GM18520 (cell line): ENCODE measurements around the gene RGL2.
A peak's percentile ranks its signal among the peaks of the same experiment; 100 is the strongest.
"Not testable (repeated sequence)": the region's sequence is repeated elsewhere in the genome, so short reads cannot be mapped to it uniquely, and the experiment has no call there.

Experiments
- ATAC-seq: cut with Tn5 transposase; IDR thresholded peaks from one replicate; pipeline ENCODE4 v1.9.1; 2021; ENCODE audit not compliant: unreplicated experiment

Gene RGL2

DNA sequence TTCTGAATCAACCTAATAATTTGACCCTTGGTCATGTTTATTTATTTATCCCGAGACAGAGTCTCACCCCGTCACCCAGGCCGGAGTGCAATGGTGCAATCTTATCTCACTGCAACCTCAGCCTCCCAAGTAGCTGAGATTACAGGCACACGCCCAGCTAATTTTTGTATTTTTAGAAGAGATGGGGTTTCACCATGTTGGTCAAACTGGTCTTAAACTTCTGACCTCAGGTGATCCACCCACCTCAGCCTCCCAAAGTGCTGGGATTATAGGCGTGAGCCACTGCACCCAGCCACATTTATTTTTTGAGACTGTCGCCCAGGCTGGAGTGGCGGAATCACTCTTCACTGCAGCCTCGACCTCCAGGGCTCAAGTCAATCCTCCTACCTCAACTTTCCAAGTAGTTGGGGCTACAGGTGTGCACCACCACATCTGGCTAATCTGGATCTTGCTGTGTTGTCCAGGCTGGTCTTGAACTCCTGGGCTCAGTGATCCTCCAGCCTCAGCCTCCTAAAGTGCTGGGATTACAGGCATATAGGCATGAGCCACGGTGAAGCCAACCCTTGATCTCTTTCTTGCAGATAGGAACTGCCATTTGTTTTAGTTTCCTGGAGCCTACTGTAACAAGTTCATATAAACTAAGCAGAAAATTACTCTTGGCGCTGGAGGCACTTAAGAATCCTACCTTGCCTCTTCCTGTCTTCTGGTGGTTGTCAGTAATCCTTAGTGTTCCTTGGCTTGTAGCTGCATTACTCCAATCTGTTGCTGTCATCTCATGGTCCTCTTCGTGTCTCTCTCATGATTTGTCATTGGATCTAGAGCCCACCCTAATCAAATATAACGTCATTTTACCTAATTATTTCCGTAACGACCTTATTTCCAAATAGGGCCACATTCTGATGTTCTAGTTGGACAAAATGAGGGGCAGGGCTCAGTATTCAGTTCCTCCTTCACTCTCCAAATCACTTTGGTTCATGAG, 24.5 kb downstream of the RGL2 start:
- no peak for ATAC-seq

DNA sequence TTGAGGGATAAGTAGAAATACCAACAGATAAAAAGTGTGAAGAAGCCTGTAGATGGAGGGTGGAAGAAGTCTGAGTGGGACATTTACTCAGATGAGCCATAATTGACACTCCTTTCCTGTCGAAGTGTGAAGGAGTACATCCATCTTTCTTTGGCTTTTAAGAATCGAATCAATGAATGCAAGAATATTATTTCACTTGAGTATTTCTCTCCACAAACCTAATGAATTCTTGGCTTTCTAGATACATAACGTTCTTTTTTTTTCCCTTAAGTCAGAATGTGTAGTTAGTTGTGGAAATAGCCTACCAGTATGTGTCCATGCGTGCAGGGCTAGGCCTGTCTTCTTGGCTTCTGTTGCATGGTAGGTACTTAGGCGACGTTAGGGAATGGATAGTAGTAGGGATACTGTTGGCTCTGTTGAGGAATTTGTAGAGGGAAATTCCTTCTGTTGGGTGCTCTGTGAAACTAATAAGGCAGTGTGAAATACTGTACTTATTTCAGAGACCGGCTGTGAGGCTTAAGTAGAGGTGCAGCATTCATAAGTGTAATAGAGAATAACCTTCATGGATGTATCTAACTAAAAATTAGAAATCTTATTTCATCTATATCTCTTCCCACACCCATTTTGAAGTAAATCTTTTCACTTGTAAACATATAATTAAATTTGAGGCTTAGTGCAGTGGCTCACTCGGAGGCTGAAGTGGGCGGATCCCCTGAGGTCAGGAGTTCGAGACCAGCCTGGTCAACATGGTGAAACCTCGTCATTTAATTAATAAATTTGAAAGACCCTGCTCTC, 25.4 kb downstream of the RGL2 start:
- no peak for ATAC-seq

DNA sequence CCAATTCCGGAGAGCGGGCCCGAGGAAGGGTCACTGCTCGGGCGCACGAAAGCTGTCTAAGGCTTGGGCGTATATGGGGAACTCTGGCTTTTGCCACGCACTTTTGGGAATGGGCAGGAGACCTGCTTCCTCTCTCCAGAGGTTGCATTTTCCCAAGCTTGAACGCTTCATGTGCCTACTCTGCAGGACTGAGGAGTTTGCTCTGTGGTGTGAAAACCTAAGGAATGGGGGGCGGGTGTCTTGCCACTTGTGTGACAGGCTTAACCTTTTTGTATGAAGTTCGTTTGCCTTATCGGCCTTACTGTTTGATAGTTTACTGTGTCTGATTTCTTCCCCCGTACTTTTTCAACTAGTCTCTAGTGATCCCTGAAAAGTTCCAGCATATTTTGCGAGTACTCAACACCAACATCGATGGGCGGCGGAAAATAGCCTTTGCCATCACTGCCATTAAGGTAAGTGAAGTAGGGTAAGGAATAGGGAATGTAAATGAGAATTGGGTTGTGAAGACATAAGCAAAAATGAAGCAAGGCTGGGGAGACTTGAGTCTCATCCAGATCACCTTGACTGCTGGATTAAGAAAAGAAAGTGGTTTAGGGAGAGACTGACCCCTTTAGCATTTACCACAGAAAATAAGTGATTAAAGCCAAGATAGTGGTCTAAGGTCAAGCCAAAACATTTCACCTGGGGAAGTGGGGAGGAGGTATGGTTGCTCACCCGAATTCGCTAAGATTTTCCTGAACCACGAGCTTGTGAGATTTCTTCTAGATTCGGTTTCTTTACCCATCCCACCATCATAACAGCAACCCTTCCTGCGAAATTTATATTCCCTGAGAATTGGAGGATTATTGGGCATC, 26.2 kb downstream of the RGL2 start:
- no peak for ATAC-seq

DNA sequence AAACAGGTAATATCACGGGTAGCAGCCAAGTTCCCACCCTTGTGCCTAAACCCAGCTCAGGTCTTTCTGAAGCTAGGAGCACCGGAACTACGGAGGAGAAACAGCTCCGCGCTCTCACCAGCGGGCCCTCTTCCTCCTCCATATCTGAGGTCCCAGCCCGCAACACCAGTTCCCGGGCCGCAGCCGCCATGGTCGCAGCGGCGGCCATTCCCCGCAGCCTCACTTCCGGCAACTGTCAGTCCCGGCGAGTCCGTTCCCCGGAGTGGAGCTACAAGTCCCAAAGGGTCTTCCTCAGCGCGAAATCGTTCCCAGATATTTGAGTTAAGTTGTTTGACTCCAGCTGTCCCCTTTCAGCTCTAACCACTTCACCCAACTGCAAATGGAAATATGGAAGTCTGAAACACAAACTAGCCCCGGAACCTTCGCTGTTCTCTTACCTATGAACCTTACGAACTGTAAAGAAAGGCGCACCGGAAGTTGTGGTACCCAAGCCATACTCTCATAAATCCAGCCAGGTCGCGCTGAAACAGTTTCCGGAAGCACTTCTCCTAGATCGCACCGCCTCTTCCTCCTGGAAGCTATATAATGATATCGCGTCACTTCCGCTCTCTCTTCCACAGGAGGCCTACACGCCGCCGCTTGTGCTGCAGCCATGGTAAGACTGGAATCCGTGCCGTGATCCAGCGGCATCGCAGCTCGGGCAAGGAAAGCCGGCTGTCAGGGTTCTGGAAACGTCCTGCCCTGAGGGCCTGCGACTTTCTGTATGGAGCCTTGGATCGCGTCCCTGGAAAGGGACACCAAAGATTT, 27.1 kb downstream of the RGL2 start, which contains the start of the genes RPS18 and VPS52:
RPS18 (plus strand) TSS at position 608 of the 807 bp plus-strand sequence; CDS start at position 653, 45 bp downstream.
VPS52 (minus strand) TSS at position 409 of the 807 bp plus-strand sequence; CDS start at position 208, 201 bp downstream.
- peak; percentile 80 for ATAC-seq

DNA sequence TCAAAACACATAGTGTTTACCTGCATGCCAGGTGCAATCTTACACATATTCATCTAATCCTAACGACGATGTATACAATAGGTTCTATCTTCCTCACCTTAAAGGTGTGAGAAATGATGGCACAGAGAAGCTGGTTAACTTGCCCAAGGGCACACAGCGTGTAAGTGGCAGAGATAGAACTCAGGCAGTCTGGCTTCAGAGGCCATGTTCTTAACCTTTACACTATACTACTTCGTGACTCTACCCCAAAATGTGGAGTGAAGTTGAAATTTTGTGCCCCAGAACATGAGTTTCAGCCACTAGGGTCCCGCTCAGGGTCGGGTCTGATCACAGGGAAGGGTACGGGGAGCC, 27.6 kb downstream of the RGL2 start:
- ATAC-seq, result no peak

DNA sequence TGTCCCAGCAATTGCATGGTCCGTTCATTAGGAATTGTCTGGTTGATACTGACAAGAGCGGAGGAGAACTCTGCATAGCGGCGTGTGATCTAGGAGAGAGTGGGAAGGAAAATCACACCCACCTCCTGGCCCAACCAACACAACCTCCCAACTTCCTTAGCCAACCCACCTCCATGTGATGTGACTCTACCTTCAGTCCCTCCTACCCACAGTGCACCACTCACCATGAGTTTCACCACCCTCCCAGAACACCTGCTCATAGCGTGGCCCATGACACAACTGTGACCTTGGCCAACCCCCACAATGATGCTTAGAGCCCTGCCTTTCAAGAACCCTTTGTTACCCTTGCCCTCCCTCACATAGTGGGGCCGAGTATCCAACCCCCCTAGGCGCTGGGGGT, 34.7 kb downstream of the RGL2 start:
- ATAC-seq, result no peak

DNA sequence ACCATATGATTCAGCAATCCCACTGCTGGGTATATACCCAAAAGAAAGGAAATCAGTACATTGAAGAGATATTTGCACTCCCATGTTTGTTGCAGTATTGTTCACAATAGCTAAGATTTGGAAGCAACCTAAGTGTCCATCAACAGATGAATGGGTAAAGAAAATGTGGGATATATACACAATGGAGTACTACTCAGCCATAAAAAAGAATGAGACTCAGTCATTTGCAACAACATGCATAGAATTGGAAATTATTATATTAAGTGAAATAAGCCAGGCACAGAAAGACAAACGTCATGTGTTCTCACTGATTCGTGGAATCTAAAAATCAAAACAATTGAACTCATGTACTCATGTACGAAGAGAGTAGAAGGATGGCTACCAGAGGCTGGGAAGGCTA, 36.3 kb downstream of the RGL2 start:
- not testable (repeated sequence) for ATAC-seq

DNA sequence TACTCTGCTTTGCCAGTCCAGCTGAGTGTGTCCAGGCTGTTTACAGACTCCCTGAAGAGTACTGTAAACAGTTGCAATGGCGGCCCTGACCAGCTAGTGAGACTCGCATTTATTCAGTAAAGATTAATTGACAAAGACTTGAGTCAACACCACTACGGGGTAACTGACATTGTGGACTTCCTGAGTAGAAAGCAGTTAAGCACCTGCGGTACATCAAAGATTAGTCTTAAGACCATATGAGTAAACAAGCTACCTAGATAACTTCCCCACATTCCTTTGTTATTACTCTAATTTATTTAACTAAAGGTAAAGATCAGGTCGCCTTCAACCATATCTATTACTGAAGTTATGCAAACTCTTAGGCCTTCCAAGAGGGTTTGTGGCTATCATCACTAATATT, 39.7 kb downstream of the RGL2 start:
- no peak for ATAC-seq

DNA sequence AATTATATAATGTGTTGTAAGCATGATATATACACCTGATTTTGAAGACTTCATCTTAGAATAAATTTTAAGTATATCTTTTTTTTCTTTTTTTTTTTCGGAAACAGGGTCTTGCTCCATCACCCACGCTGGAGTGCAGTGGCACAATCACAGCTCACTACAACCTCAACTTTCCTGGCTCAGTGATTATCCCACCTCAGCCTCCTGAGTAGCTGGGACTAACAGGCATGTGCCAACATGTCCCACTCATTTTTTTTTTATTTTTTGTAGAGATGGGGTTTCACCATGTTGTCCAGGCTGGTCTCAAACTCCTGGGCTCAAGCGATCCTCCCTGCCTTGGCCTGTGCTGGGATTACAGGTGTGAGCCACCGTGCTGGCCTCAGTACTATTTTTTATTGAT, 44.2 kb downstream of the RGL2 start:
- ATAC-seq, result no peak

DNA sequence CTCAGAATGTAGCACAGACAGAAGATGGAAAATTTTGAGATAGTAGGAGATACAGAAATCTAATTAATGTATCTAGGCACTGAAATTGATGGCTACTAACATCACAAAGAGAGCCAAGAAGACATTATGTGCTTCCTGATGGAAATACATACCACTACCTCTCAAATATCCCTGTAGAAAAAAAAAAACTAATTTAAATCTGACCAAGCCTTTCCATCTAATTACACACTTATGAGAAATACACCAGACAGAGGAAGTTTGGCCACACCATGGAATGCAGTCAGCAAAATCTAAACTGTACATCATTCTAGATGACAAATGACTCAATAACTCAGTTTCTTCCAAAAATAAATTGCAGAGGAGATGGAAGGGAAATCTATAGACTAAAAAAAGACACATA, 46.0 kb downstream of the RGL2 start:
- ATAC-seq, result no peak

DNA sequence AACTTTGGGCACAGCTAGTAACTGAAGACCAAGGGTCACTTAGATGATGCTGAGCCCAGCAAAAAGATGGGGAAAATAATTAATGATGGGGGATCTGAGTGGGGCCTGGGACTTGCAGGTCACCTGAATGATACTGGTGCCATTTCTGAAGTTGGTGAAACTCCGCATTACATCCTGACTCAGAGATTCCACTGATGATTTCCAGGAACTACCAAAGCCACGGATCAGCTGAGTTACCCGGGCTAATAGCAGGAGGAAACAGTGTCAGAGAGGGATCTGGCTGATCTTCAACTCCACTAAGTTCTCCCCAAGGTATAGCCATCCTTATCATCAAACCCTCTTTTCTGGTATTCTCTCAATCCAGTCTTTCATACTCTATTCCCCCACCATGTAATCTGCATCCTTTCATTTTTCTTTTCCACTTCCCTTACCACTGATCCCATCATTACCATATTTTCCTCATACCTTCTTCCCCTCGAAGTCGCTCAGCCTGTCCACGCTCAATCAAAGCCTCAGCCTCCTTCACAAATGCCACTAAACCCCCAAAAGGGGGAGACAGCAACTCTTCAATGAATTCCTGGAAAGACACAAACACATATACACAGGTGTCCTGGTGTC, 47.2 kb downstream of the RGL2 start:
- ATAC-seq, result no peak

DNA sequence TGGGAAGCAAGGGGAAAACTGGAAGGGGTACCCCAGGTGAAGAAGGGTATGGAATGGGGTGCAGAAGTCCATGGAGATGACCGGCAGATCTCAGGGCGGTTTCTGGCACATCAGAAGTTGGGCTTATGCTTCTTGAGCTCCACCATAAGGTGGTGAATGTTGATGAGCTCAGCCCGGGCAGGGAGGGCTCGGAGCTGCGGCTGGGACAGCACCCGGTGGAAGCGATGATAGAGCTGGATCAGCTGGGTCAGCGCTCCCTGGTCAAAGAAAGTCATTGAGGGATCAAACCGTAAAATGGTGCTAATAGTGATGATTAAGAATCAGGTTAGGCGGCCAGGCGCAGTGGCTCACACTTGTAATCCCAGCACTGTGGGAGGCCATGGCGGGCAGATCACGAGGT, 48.0 kb downstream of the RGL2 start:
- ATAC-seq, result no peak

DNA sequence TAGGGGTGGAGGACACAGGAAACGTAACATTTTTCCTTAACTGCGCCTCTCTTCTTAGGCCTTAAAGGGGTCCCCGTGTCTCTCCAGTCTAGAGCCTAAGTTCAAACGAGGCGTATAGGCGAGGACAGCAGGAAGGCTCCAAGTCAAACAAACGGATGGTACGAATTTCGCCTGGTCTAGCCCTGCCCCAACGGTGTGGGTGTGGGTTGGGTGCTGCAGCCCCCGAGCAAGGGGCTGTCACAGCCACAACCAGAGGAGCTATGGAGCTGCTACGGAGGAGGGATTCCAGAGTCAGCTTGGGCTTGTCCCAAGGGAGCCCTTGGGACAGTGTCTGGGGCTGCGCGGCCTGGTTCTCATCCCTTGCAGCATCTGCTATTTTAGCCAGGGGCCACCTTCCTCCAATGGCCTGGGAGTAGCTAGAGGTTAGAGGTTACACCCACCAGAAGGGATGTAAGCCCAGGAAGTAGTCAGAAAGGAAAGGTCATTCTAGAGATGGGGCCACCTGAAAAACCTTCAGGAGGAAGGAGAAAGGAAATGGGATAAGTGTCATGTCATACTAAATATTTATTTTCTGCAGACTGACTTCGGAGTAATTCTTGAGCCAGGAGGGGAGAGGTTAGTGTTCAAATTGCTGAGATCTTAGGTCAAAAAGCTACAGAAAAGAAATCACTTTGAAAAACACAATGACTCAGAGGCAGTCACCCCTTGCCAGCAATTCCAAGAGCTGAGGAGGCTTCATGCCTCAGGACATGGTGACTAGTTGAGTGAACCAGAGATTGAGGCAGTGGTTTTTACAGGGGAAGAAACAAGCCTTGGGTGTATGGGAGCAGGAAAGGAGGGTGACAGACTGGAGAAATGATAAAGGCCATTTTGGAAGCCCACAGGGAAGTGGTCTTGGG, 48.8 kb downstream of the RGL2 start:
- no peak for ATAC-seq

DNA sequence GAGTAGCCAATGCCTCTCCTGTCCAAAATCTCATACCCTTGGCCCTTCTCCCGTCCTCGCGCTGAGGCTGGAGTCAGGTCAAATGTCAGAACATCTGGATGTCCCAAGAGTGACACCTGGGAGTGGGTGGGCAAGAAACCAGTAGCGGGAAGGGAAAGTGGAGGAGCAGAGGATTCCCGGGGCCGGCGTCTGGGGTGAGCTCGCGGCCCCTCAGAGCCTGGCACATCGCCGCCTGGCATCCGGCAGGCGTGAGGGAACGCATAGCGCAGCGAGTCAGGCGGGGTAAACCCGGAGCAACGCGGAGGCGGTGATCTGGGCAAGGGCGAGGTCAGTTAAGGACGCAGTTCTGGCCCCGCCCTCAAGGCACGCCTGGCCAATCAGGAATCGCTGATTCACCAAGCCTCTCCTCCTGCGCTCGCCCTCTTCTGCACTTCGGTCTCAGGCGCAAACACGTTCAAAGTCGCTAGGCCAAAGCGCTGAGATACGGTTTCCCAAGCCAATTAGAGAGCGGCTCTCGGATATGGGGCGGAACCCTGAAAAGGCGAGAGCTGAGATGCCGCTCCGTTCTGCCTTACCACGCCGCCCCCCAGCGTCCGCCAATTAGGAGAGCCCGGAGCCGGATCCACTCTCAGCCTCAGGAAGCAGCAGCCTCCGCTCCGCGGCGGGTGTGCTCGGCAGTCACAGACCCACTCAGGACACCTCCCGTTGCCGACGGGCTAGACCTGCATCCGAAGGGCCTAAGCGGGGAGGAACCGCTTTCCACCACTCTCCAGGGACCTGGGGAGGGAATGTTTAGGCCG, 49.6 kb downstream of the RGL2 start:
- ATAC-seq, result peak; percentile 87

DNA sequence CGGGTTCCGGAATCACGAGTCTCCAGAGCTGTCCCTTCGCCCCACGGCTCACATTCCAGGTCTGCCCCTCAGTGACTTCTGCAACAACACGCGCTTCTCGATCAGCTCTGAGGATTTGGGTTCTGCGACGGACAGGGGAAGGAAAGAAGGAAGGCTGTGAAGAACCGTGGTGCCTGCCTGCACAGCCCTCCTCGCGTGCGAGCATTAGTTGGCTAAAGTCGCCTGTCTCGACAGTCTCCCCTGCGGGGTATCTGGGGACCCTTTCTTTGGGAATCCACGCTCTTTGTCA, 50.2 kb downstream of the RGL2 start:
- ATAC-seq, result peak; percentile 1

DNA sequence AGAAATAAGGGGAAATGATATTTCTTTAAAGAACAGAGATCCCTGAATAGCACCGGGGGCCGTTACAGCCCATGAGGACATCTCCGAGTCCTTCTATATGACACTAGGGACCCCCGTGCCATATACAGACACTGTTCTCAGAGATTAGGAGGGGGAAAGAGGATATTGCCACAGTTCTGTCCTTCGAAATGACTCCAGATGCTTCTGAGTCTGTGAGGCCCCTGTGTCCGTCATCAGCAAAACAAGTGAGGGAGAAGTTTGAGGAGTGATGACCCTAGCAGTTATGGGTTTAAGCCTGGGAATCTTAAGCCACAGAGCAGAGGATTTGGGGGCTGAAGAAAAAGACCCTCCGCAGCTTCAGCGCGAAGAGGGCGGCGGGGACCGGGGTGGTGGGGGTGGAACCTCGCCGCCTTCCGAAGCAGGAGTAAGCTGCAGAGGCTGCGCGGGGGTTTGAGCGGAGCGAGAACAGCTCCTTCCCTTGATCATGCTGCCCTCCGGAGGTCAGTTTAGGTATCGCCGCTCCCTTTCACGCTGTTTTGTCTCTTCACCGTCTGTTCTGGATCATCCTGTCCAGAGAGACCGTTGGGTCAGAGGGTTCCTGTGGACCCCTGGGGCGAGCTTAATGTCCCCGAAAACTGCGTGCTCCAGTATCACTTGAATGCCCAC, 50.6 kb downstream of the RGL2 start:
- ATAC-seq, result peak; percentile 33

DNA sequence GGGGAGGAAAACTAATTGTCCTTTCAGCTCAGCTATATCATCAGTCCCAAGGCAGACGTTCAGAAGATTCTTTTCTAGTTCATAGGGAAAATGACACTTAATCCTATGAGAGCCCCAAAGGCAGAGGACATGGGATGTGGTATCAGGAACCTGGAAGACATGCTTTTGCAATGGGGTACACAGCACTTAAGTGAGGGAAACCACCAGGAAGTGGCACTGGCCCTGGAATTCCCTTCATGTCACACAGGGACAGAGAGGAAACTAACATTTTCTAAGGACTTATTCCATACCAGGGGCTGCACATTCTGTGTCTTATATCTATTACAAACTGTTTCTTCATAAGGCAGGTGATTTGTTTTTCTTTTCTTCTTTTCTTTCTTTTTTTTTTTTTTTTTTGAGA, 55.3 kb downstream of the RGL2 start:
- ATAC-seq, result no peak

DNA sequence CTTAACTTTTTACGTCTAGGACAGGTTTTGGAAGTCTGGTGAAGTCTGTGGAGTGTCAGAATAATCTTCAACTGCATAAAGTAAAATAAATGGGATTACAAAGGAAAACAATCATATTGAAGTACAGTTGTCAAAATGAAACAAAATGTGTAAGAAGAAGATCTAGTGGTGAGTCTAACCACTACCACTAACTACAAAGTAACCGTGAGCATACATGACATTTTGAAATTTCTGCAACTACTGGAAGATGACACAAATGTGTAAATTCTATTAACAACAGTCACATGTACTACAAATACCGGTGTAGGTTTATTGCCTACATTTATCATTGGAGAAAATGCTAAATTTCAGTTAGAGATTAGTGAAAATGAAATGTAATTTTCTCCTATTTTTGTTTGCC, 56.8 kb downstream of the RGL2 start:
- no peak for ATAC-seq
